VCaP (cell line): Measurements from ENCODE around the gene KRT77.
"Not testable (repeated sequence)": the region's sequence is repeated elsewhere in the genome, so short reads cannot be mapped to it uniquely, and the experiment has no call there.

Experiments
- H3K27ac ChIP-seq: fragments of 450-650 bp; 2 replicates; pipeline ENCODE4 v1.5.1; 2017
- CTCF ChIP-seq: fragments of 450-650 bp; conservative IDR thresholded peaks from 2 replicates; pipeline ENCODE4 v1.5.1; 2017; ENCODE audit warnings: mild to moderate bottlenecking, moderate library complexity

The KRT77 gene

GRCh38 chr12:52721838-52722470, 18.6 kb upstream of the KRT77 start:
- H3K27ac ChIP-seq = no peak overlapping the region
- no peak for TF ChIP-seq CTCF

GRCh38 chr12:52720365-52720886, 17.1 kb upstream of the KRT77 start:
- H3K27ac ChIP-seq = no peak overlapping the region
- TF ChIP-seq CTCF = no peak

GRCh38 chr12:52716061-52716460, 12.7 kb upstream of the KRT77 start:
- H3K27ac ChIP-seq = no peak overlapping the region
- no peak for TF ChIP-seq CTCF

GRCh38 chr12:52715416-52715815, 12.1 kb upstream of the KRT77 start:
- no peak overlapping the region for H3K27ac ChIP-seq
- TF ChIP-seq CTCF = no peak

GRCh38 chr12:52714887-52715281, 11.6 kb upstream of the KRT77 start:
- TF ChIP-seq CTCF = no peak

GRCh38 chr12:52713960-52714886, 10.9 kb upstream of the KRT77 start:
- TF ChIP-seq CTCF = no peak
- no peak overlapping the region for H3K27ac ChIP-seq

More at GRCh38 chr12:52714887-52715281, 11.6 kb upstream of the KRT77 start:
- H3K27ac ChIP-seq = no peak overlapping the region

GRCh38 chr12:52712122-52712521, 8.8 kb upstream of the KRT77 start:
- H3K27ac ChIP-seq = not testable (repeated sequence)
